SJCRH30 (cell line): ENCODE results near the gene LASP1NB.
"Not testable (repeated sequence)": the region's sequence is repeated elsewhere in the genome, so short reads cannot be mapped to it uniquely, and the experiment has no call there.

Source experiments
- DNase-seq, 2 experiments: peaks; one replicate each; pipeline ENCODE4 v3.0.0-alpha.2; 2015 to 2020
- H3K27ac ChIP-seq: fragments of 250-450 bp; sonication (Bioruptor Pico); 2 replicates; pipeline ENCODE4 v1.5.1; 2020; ENCODE audit warnings: mild to moderate bottlenecking, moderate library complexity
- H3K27me3 ChIP-seq: fragments of 250-450 bp; sonication (Bioruptor Pico); 2 replicates; pipeline ENCODE4 v1.5.1; 2020; ENCODE audit warnings: mild to moderate bottlenecking, moderate library complexity
- H3K36me3 ChIP-seq: fragments of 250-450 bp; sonication (Bioruptor Pico); 2 replicates; pipeline ENCODE4 v1.5.1; 2020; ENCODE audit warnings: mild to moderate bottlenecking, moderate library complexity
- H3K4me1 ChIP-seq: fragments of 250-450 bp; sonication (Bioruptor Pico); 2 replicates; pipeline ENCODE4 v1.5.1; 2020; ENCODE audit warnings: mild to moderate bottlenecking, moderate library complexity
- H3K4me3 ChIP-seq: fragments of 250-450 bp; sonication (Bioruptor Pico); 2 replicates; pipeline ENCODE4 v1.5.1; 2020; ENCODE audit warnings: mild to moderate bottlenecking, moderate library complexity
- H3K9me3 ChIP-seq: fragments of 250-450 bp; sonication (Bioruptor Pico); replicated peaks from 2 replicates; pipeline ENCODE4 v1.5.1; 2020; ENCODE audit warnings: mild to moderate bottlenecking, moderate library complexity

Gene LASP1NB

GRCh38 chr17:38918916-38919315 is 6.5 kb upstream of the LASP1NB start:
- no peak overlapping the region for H3K27ac ChIP-seq
- H3K27me3 ChIP-seq = no peaks in the 10 kb centered on the region
- no peak for DNase-seq
- 0 out of 2 replicates have a peak, but pooled peaks cover 7% of the 10 kb centered on the region for H3K36me3 ChIP-seq
- peaks cover 15% of the 10 kb centered on the region for H3K4me1 ChIP-seq
- no peaks in the 10 kb centered on the region for H3K9me3 ChIP-seq
- no peak overlapping the region for H3K4me3 ChIP-seq

- H3K27ac ChIP-seq = no peak overlapping the region
- H3K4me1 ChIP-seq = peaks cover 15% of the 10 kb centered on the region
- no peak for DNase-seq
- H3K4me3 ChIP-seq = no peak overlapping the region
- H3K36me3 ChIP-seq = 0 out of 2 replicates have a peak, but pooled peaks cover 2% of the 10 kb centered on the region
- no peaks in the 10 kb centered on the region for H3K27me3 ChIP-seq
- no peaks in the 10 kb centered on the region for H3K9me3 ChIP-seq
Measured at GRCh38 chr17:38919316-38920078, 5.9 kb upstream of the LASP1NB start.

- no peaks in the 10 kb centered on the region for H3K27me3 ChIP-seq
- H3K27ac ChIP-seq = no peak overlapping the region
- H3K4me3 ChIP-seq = no peak overlapping the region
- peaks cover 15% of the 10 kb centered on the region for H3K4me1 ChIP-seq
- no peaks in the 10 kb centered on the region for H3K9me3 ChIP-seq
- DNase-seq = no peak
- 0 out of 2 replicates have a peak, but pooled peaks cover 2% of the 10 kb centered on the region for H3K36me3 ChIP-seq
Measured at GRCh38 chr17:38920374-38921291, 4.8 kb upstream of the LASP1NB start.

- Histone ChIP-seq H3K9me3 (no peaks in the 10 kb centered on the region), H3K4me3 (no peak overlapping the region), H3K36me3 (0 out of 2 replicates have a peak, but pooled peaks cover 2% of the 10 kb centered on the region), H3K27ac (no peak overlapping the region), H3K27me3 (no peaks in the 10 kb centered on the region), H3K4me1 (peaks cover 15% of the 10 kb centered on the region)
- DNase-seq = peak in 1 of 2 experiments; percentile 19
Measured at GRCh38 chr17:38921756-38922411, 3.5 kb upstream of the LASP1NB start.

GRCh38 chr17:38922538-38923297 is 2.7 kb upstream of the LASP1NB start:
- H3K4me3 ChIP-seq = no peak overlapping the region
- no peaks in the 10 kb centered on the region for H3K36me3 ChIP-seq
- DNase-seq = peak; percentile 51 to 63
- H3K27me3 ChIP-seq = no peaks in the 10 kb centered on the region
- H3K27ac ChIP-seq = no peak overlapping the region
- no peaks in the 10 kb centered on the region for H3K9me3 ChIP-seq
- peaks cover 15% of the 10 kb centered on the region for H3K4me1 ChIP-seq

- no peaks in the 10 kb centered on the region for H3K9me3 ChIP-seq
- no peak overlapping the region for H3K27ac ChIP-seq
- peaks cover 15% of the 10 kb centered on the region for H3K4me1 ChIP-seq
- no peaks in the 10 kb centered on the region for H3K27me3 ChIP-seq
- H3K4me3 ChIP-seq = no peak overlapping the region; the same call in 1 of the 2 replicates
- DNase-seq = no peak
- no peaks in the 10 kb centered on the region for H3K36me3 ChIP-seq
Measured at GRCh38 chr17:38926293-38927070, 1.1 kb downstream of the LASP1NB start.

GRCh38 chr17:38930782-38931181 is 5.4 kb downstream of the LASP1NB start:
- H3K27me3 ChIP-seq, H3K27ac ChIP-seq, H3K9me3 ChIP-seq, H3K4me1 ChIP-seq, H3K36me3 ChIP-seq, DNase-seq, H3K4me3 ChIP-seq: not testable (repeated sequence)

GRCh38 chr17:38933962-38934361 is 8.5 kb downstream of the LASP1NB start:
- not testable (repeated sequence) for H3K9me3 ChIP-seq, DNase-seq, H3K36me3 ChIP-seq, H3K27ac ChIP-seq, H3K4me3 ChIP-seq, H3K4me1 ChIP-seq, H3K27me3 ChIP-seq

- no peaks in the 10 kb centered on the region for H3K4me1 ChIP-seq
- peaks cover 6% of the 10 kb centered on the region; the same call in 1 of the 2 replicates for H3K27me3 ChIP-seq
- no peaks in the 10 kb centered on the region for H3K9me3 ChIP-seq
- no peak for DNase-seq
- H3K27ac ChIP-seq = no peak overlapping the region
- H3K4me3 ChIP-seq = no peak overlapping the region
- H3K36me3 ChIP-seq = no peaks in the 10 kb centered on the region
Measured at GRCh38 chr17:38939987-38940386, 14.6 kb downstream of the LASP1NB start.

- Histone ChIP-seq H3K9me3 (no peaks in the 10 kb centered on the region), H3K27ac (no peak overlapping the region), H3K4me3 (no peak overlapping the region), H3K36me3 (no peaks in the 10 kb centered on the region), H3K4me1 (no peaks in the 10 kb centered on the region), H3K27me3 (peaks cover 6% of the 10 kb centered on the region; the same call in 1 of the 2 replicates)
- DNase-seq = no peak
Measured at GRCh38 chr17:38940404-38940803, 15.0 kb downstream of the LASP1NB start.

GRCh38 chr17:38942696-38943334 is 17.4 kb downstream of the LASP1NB start:
- DNase-seq = no peak
- Histone ChIP-seq H3K27me3 (no peaks in the 10 kb centered on the region), H3K27ac (no peak overlapping the region), H3K9me3 (no peaks in the 10 kb centered on the region), H3K4me3 (no peak overlapping the region), H3K4me1 (no peaks in the 10 kb centered on the region), H3K36me3 (no peaks in the 10 kb centered on the region)

- no peak for DNase-seq
- Histone ChIP-seq H3K4me3 (no peak overlapping the region), H3K9me3 (no peaks in the 10 kb centered on the region), H3K27ac (no peak overlapping the region), H3K4me1 (no peaks in the 10 kb centered on the region), H3K36me3 (no peaks in the 10 kb centered on the region), H3K27me3 (no peaks in the 10 kb centered on the region)
Measured at GRCh38 chr17:38943607-38944006, 18.2 kb downstream of the LASP1NB start.

GRCh38 chr17:38947189-38947588 is 21.8 kb downstream of the LASP1NB start:
- H3K27ac ChIP-seq = no peak overlapping the region
- no peaks in the 10 kb centered on the region for H3K27me3 ChIP-seq
- H3K4me3 ChIP-seq = no peak overlapping the region
- no peaks in the 10 kb centered on the region for H3K36me3 ChIP-seq
- DNase-seq = no peak
- H3K4me1 ChIP-seq = no peaks in the 10 kb centered on the region
- H3K9me3 ChIP-seq = no peaks in the 10 kb centered on the region
